Thymus (tissue), 11 donors: Measurements from ENCODE around the gene VPS39. TPM values are rescaled to one million over a fixed set of nuclear protein-coding genes. Genes with fewer than 3 reads are reported as not detected.

Experiments used
- DNase-seq, 9 donors: peaks; one replicate each; pipeline ENCODE4 v3.0.0-alpha.2; 2013; ENCODE audit warnings: low spot score in 9 of 9, low read depth in 6 of 9, missing footprints in 1 of 9
- H3K27ac ChIP-seq, 2 donors: one replicate each; pipeline ENCODE4 v1.5.1; 2013; ENCODE audit warnings: control low read depth in 1 of 2, low read depth in 1 of 2, low read length in 1 of 2, mild to moderate bottlenecking in 1 of 2, moderate library complexity in 1 of 2
- H3K27me3 ChIP-seq, 2 donors: one replicate each; pipeline ENCODE4 v1.5.1; 2013; ENCODE audit warnings: low read length in 1 of 2; ENCODE audit not compliant: control insufficient read depth in 2 of 2, insufficient read depth in 1 of 2
- H3K36me3 ChIP-seq, 2 donors: one replicate each; pipeline ENCODE4 v1.5.1; 2013; ENCODE audit warnings: low read length in 1 of 2, mild to moderate bottlenecking in 1 of 2, moderate library complexity in 1 of 2; ENCODE audit not compliant: control insufficient read depth in 2 of 2, insufficient read depth in 2 of 2
- H3K4me1 ChIP-seq, 2 donors: one replicate each; pipeline ENCODE4 v1.5.1; 2013; ENCODE audit warnings: low read length in 2 of 2; ENCODE audit not compliant: control insufficient read depth in 2 of 2, insufficient read depth in 2 of 2
- H3K4me3 ChIP-seq, 2 donors: one replicate each; pipeline ENCODE4 v1.5.1; 2013; ENCODE audit warnings: low read length in 2 of 2, control low read depth in 1 of 2, mild to moderate bottlenecking in 1 of 2
- H3K9me3 ChIP-seq, 2 donors: one replicate each; pipeline ENCODE4 v1.5.1; 2013; ENCODE audit warnings: low read length in 1 of 2, mild to moderate bottlenecking in 1 of 2; ENCODE audit not compliant: control insufficient read depth in 2 of 2, insufficient read depth in 1 of 2
- WGBS: extraction: QIAGEN DNeasy Blood & Tissue Kit; methylation state at CpG from one replicate; pipeline ENCODE4 v1.1.7; 2013; 5-methylcytosine and 5-hydroxymethylcytosine counted together
- polyA plus RNA-seq: library from polyadenylated mRNA; stranded (reverse); fragments of 200-250 nt; gene quantifications from one replicate; pipeline ENCODE4 v1.2.3, GENCODE V29; 2013
- total RNA-seq: library from RNA; stranded (reverse); fragments of 120-200 nt; gene quantifications from one replicate; pipeline ENCODE4 v1.2.4, GENCODE V29; 2013
- donor health status: healthy.

VPS39 gene
- total and polyA plus RNA-seq, 2 donors, result 31.5 to 53.1 TPM

GRCh38 chr15:42146551-42147430 is 61.3 kb downstream of the VPS39 start:
- H3K9me3 ChIP-seq, result no peaks in the 10 kb centered on the region
- peaks cover 0 to 2% of the 10 kb centered on the region in 2 donors for H3K4me1 ChIP-seq
- 91% methylated on average over 24 of the region's 24 CpGs for WGBS
- DNase-seq, result no peak
- H3K27ac ChIP-seq, result no peak overlapping the region
- no peak overlapping the region for H3K4me3 ChIP-seq
- H3K27me3 ChIP-seq, result no peaks in the 10 kb centered on the region
- no peaks in the 10 kb centered on the region for H3K36me3 ChIP-seq

- Histone ChIP-seq H3K36me3 (no peaks in the 10 kb centered on the region), H3K27me3 (no peaks in the 10 kb centered on the region), H3K4me1 (no peaks in the 10 kb centered on the region), H3K9me3 (no peaks in the 10 kb centered on the region), H3K27ac (no peak overlapping the region), H3K4me3 (no peak overlapping the region)
- WGBS, result 94% methylated on average over 29 of the region's 29 CpGs
- no peak for DNase-seq
These were observed 62.3 kb downstream of the VPS39 start for GRCh38 chr15:42145546-42146455.

- H3K9me3 ChIP-seq, result no peaks in the 10 kb centered on the region
- H3K27ac ChIP-seq, result no peak overlapping the region
- no peak for DNase-seq
- H3K36me3 ChIP-seq, result no peaks in the 10 kb centered on the region
- H3K4me3 ChIP-seq, result no peak overlapping the region
- no peaks in the 10 kb centered on the region for H3K27me3 ChIP-seq
- peaks cover 0 to 2% of the 10 kb centered on the region in 2 donors for H3K4me1 ChIP-seq
- 84% methylated on average over 9 of the region's 9 CpGs for WGBS
These were observed 63.2 kb downstream of the VPS39 start for GRCh38 chr15:42144841-42145375.

GRCh38 chr15:42143866-42144625 is 64.1 kb downstream of the VPS39 start:
- H3K9me3 ChIP-seq, result no peaks in the 10 kb centered on the region
- peaks cover 0 to 2% of the 10 kb centered on the region in 2 donors for H3K4me1 ChIP-seq
- no peaks in the 10 kb centered on the region for H3K36me3 ChIP-seq
- H3K4me3 ChIP-seq, result no peak overlapping the region
- DNase-seq, result no peak
- no peaks in the 10 kb centered on the region for H3K27me3 ChIP-seq
- H3K27ac ChIP-seq, result no peak overlapping the region
- WGBS, result 96% methylated on average over 18 of the region's 18 CpGs

GRCh38 chr15:42143356-42143755 is 64.7 kb downstream of the VPS39 start:
- no peak for DNase-seq
- H3K27ac ChIP-seq, result no peak overlapping the region
- no peak overlapping the region for H3K4me3 ChIP-seq
- no peaks in the 10 kb centered on the region for H3K27me3 ChIP-seq
- no peaks in the 10 kb centered on the region for H3K9me3 ChIP-seq
- no peaks in the 10 kb centered on the region for H3K36me3 ChIP-seq
- 96% methylated on average over 4 of the region's 4 CpGs for WGBS
- H3K4me1 ChIP-seq, result peaks cover 0 to 2% of the 10 kb centered on the region in 2 donors

GRCh38 chr15:42141795-42142667 is 66.1 kb downstream of the VPS39 start:
- DNase-seq, result no peak
- H3K4me3 ChIP-seq, result no peak overlapping the region
- no peaks in the 10 kb centered on the region for H3K36me3 ChIP-seq
- WGBS, result 90% methylated on average over 21 of the region's 21 CpGs
- no peaks in the 10 kb centered on the region for H3K9me3 ChIP-seq
- no peak overlapping the region for H3K27ac ChIP-seq
- peaks cover 0 to 2% of the 10 kb centered on the region in 2 donors for H3K4me1 ChIP-seq
- H3K27me3 ChIP-seq, result no peaks in the 10 kb centered on the region

- no peaks in the 10 kb centered on the region for H3K36me3 ChIP-seq
- H3K27me3 ChIP-seq, result no peaks in the 10 kb centered on the region
- DNase-seq, result no peak
- H3K27ac ChIP-seq, result no peak overlapping the region
- H3K4me3 ChIP-seq, result no peak overlapping the region
- 96% methylated on average over 7 of the region's 7 CpGs for WGBS
- peaks cover 0 to 2% of the 10 kb centered on the region in 2 donors for H3K4me1 ChIP-seq
- no peaks in the 10 kb centered on the region for H3K9me3 ChIP-seq
These were observed 66.9 kb downstream of the VPS39 start for GRCh38 chr15:42141246-42141645.
